OCI-LY7 (cell line): ENCODE data around the gene EPB41L4B.

Source experiments
- CTCF ChIP-seq: fragments of 200-600 bp; sonication (generic); conservative IDR thresholded peaks from 2 replicates; pipeline ENCODE4 v1.5.1; 2014; ENCODE audit warnings: mild to moderate bottlenecking, antibody characterized with exemption, low read length, moderate library complexity, mixed read lengths
- EZH2phosphoT487 ChIP-seq: fragments of 200-600 bp; sonication (generic); IDR thresholded peaks from 2 replicates; pipeline ENCODE4 v1.6.1; 2018; ENCODE audit warnings: low read depth, borderline replicate concordance, mild to moderate bottlenecking, mixed run types, antibody characterized with exemption, low read length, moderate library complexity, mixed read lengths

- TF ChIP-seq EZH2phosphoT487, result no peak
- no peak for TF ChIP-seq CTCF
These were observed 10.5 kb upstream of the EPB41L4B start for GRCh38 chr9:109331353-109331752.
